Activated CD4-positive, alpha-beta memory T cell treated with anti-CD3 and anti-CD28 coated beads, Interleukin-2, amount 10 ng/mL, durations not matched to agents 7 days and 5 days (primary cell): ENCODE measurements around the gene ZNF74. TPM values are rescaled to one million over a fixed set of nuclear protein-coding genes. Genes with fewer than 3 reads are reported as not detected.
"Not testable (repeated sequence)": the region's sequence is repeated elsewhere in the genome, so short reads cannot be mapped to it uniquely, and the experiment has no call there.

Source experiments
- CTCF ChIA-PET: fragments of 350-600 bp; sonication (Branson Sonifier 250); formaldehyde crosslinking; loops from one replicate; lab custom pipeline; 2021; ENCODE audit warnings: antibody characterized with exemption, inconsistent platforms; lab: Charles Lee
- POLR2A ChIA-PET: fragments of 350-600 bp; sonication (Branson Sonifier 250); formaldehyde crosslinking; loops from one replicate; lab custom pipeline; 2021; ENCODE audit warnings: antibody characterized with exemption; lab: Charles Lee
- DNase-seq: peaks from one replicate; pipeline ENCODE4 v3.0.0-alpha.2; 2020
- H3K27ac Mint-ChIP-seq: one replicate; pipeline ENCODE4 v1.8.0; 2021; ENCODE audit warnings: mild to moderate bottlenecking, mixed read lengths
- H3K27me3 Mint-ChIP-seq: one replicate; pipeline ENCODE4 v1.8.0; 2021; ENCODE audit warnings: mixed read lengths
- H3K36me3 Mint-ChIP-seq: one replicate; pipeline ENCODE4 v1.8.0; 2021; ENCODE audit warnings: low read depth, mixed read lengths
- H3K4me1 Mint-ChIP-seq: one replicate; pipeline ENCODE4 v1.8.0; 2021; ENCODE audit warnings: mixed read lengths
- H3K4me3 Mint-ChIP-seq: one replicate; pipeline ENCODE4 v1.8.0; 2021; ENCODE audit warnings: mild to moderate bottlenecking, mixed read lengths
- H3K9me3 Mint-ChIP-seq: one replicate; pipeline ENCODE4 v1.8.0; 2021; ENCODE audit warnings: mixed read lengths
- total RNA-seq, 2 experiments: library from RNA; stranded (reverse); gene quantifications; one replicate each; pipeline ENCODE4 v1.2.3, GENCODE V29; 2021

The ZNF74 gene
- 1 to 10 TPM; 6.1 to 6.2 TPM for total RNA-seq

- POLR2A ChIA-PET: interaction anchor here (1.0 to 2.8 kb wide), 9 partner anchors 9 to 187 kb away, joined by 3 to 11 read pairs (median 3); partner anchors contain the start of genes DGCR6L and MED15
- Mint-ChIP-seq H3K4me1 (peaks cover 29% of the 10 kb centered on the region), H3K27ac (peak within 1 kb of the TSS; percentile 77), H3K4me3 (peak within 1 kb of the TSS; percentile 81), H3K9me3 (peaks cover 2% of the 10 kb centered on the region), H3K36me3 (no peaks in the 10 kb centered on the region), H3K27me3 (peaks cover 2% of the 10 kb centered on the region)
- CTCF ChIA-PET: interaction anchor here (0.5 to 2.3 kb wide), 4 partner anchors 12 to 95 kb away, joined by 3 to 8 read pairs (median 6); no protein-coding TSS in a partner anchor
- DNase-seq: peak; percentile 89
Observed at GRCh38 chr22:20393705-20394476, at the start of gene ZNF74. Gene ZNF74, plus strand, starts transcription at chr22:20394151. Its CDS starts 478 bp downstream, at chr22:20394629.

GRCh38 chr22:20346553-20346952, 47.4 kb upstream of the ZNF74 start:
- H3K4me1 Mint-ChIP-seq, H3K9me3 Mint-ChIP-seq, H3K27me3 Mint-ChIP-seq, H3K27ac Mint-ChIP-seq, DNase-seq, CTCF ChIA-PET, POLR2A ChIA-PET, H3K36me3 Mint-ChIP-seq, H3K4me3 Mint-ChIP-seq: not testable (repeated sequence)

GRCh38 chr22:20352536-20352935, 41.4 kb upstream of the ZNF74 start:
- H3K27me3 Mint-ChIP-seq, DNase-seq, POLR2A ChIA-PET, H3K27ac Mint-ChIP-seq, H3K36me3 Mint-ChIP-seq, CTCF ChIA-PET, H3K4me1 Mint-ChIP-seq, H3K9me3 Mint-ChIP-seq, H3K4me3 Mint-ChIP-seq: not testable (repeated sequence)

DNA sequence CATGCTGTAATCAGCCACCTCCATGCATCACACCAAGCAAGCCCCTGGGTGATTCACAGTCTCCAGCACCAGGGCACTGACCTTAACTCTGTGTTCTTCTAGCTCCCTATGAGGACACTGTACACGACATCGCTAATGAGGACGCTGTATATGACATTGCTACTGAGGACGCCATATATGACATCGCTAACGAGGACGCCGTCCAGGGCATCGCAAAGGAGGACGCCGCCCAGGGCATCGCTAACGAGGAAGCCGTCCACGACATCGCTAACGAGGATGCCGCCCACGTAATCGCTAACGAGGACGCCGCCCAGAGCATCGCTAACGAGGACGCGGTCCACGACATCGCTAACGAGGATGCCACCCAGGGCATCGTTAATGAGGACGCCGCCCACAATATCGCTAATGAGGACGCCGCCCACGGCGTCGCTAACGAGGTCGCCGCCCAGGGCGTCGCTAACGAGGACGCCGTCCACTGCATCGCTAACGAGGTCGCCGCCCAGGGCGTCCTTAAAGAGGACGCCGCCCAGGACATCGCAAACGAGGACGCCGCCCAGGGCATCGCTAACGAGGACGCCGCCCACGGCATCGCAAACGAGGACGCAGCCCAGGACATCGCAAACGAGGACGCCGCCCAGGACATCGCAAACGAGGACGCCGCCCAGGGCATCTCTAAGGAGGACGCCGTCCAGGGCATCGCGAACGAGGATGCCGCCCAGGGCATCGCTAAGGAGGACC, 39.5 kb upstream of the ZNF74 start:
- Mint-ChIP-seq H3K27me3 (no peaks in the 10 kb centered on the region), H3K9me3 (no peaks in the 10 kb centered on the region), H3K4me3 (no peak overlapping the region), H3K27ac (no peak overlapping the region), H3K36me3 (peaks cover 2% of the 10 kb centered on the region), H3K4me1 (no peaks in the 10 kb centered on the region)
- ChIA-PET CTCF (no interaction called here), POLR2A (no interaction called here)
- DNase-seq: no peak

DNA sequence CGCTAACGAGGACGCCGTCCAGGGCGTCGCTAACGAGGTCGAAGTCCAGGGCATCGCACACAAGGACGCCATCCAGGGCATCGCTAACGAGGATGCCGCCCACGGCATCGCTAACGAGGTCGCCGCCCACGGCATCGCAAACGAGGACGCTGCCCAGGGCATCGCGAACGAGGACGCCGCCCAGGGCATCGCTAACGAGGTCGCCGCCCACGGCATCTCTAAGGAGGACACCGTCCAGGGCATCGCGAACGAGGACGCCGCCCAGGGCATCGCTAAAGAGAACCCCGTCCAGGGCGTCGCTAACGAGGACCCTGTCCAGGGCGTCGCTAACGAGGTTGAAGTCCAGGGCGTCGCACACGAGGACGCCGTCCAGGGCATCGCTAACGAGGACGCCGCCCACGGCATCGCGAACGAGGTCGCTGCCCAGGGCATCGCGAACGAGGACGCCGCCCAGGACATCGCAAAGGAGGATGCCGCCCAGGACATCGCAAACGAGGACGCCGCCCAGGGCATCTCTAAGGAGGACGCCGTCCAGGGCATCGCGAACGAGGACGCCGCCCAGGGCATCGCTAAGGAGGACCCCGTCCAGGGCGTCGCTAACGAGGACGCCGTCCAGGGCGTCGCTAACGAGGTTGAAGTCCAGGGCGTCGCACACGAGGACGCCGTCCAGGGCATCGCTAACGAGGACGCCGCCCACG, 37.9 kb upstream of the ZNF74 start:
- H3K4me1 Mint-ChIP-seq, DNase-seq, H3K9me3 Mint-ChIP-seq, H3K27me3 Mint-ChIP-seq, H3K4me3 Mint-ChIP-seq, H3K36me3 Mint-ChIP-seq, H3K27ac Mint-ChIP-seq, CTCF ChIA-PET, POLR2A ChIA-PET: not testable (repeated sequence)

- H3K36me3 Mint-ChIP-seq, H3K4me1 Mint-ChIP-seq, H3K27me3 Mint-ChIP-seq, CTCF ChIA-PET, POLR2A ChIA-PET, H3K9me3 Mint-ChIP-seq, DNase-seq, H3K27ac Mint-ChIP-seq, H3K4me3 Mint-ChIP-seq: not testable (repeated sequence)
Observed at GRCh38 chr22:20356906-20357305, 37.0 kb upstream of the ZNF74 start.

- H3K4me1 Mint-ChIP-seq, POLR2A ChIA-PET, CTCF ChIA-PET, H3K36me3 Mint-ChIP-seq, H3K4me3 Mint-ChIP-seq, H3K27me3 Mint-ChIP-seq, H3K9me3 Mint-ChIP-seq, DNase-seq, H3K27ac Mint-ChIP-seq: not testable (repeated sequence)
Observed at GRCh38 chr22:20357967-20358366, 36.0 kb upstream of the ZNF74 start.

DNA sequence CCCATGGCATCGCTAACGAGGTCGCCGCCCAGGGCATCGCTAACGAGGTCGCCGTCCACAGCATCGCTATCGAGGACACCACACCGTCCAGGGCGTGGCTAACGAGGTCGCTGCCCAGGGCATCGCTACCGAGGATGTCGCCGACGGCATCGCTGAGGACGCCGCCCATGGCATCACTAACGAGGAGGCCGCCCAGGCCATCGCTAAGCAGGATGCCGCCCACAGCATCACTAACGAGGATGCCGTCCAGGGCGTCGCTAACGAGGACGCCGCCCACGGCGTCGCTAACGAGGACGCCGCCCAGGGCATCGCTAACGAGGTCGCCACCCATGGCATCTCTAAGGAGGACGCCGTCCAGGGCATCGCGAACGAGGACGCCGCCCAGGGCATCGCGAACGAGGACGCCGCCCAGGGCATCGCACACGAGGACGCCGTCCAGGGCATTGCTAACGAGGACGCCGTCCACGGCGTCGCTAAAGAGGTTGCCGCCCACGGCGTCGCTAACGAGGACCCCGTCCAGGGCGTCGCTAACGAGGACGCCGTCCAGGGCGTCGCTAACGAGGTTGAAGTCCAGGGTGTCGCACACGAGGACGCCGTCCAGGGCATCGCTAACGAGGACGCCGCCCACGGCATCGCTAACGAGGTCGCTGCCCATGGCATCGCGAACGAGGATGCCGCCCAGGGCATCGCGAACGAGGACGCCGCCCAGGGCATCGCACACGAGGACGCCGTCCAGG, 35.3 kb upstream of the ZNF74 start:
- H3K4me3 Mint-ChIP-seq, POLR2A ChIA-PET: not testable (repeated sequence)

DNA sequence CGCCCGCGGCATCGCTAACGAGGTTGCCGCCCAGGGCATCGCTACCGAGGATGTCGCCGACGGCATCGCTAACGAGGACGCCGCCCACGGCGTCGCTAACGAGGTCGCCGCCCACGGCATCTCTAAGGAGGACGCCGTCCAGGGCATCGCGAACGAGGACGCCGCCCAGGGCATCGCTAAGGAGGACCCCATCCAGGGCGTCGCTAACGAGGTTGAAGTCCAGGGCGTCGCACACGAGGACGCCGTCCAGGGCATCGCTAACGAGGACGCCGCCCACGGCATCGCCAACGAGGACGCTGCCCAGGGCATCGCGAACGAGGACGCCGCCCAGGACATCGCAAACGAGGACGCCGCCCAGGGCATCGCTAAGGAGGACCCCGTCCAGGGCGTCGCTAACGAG, 33.7 kb upstream of the ZNF74 start:
- H3K4me1 Mint-ChIP-seq, H3K4me3 Mint-ChIP-seq, H3K9me3 Mint-ChIP-seq, CTCF ChIA-PET, POLR2A ChIA-PET, H3K27ac Mint-ChIP-seq, DNase-seq, H3K36me3 Mint-ChIP-seq, H3K27me3 Mint-ChIP-seq: not testable (repeated sequence)

More for the DNA sequence above, 35.3 kb upstream of the ZNF74 start:
- H3K9me3 Mint-ChIP-seq, DNase-seq, CTCF ChIA-PET, H3K36me3 Mint-ChIP-seq, H3K4me1 Mint-ChIP-seq, H3K27me3 Mint-ChIP-seq, H3K27ac Mint-ChIP-seq: not testable (repeated sequence)

DNA sequence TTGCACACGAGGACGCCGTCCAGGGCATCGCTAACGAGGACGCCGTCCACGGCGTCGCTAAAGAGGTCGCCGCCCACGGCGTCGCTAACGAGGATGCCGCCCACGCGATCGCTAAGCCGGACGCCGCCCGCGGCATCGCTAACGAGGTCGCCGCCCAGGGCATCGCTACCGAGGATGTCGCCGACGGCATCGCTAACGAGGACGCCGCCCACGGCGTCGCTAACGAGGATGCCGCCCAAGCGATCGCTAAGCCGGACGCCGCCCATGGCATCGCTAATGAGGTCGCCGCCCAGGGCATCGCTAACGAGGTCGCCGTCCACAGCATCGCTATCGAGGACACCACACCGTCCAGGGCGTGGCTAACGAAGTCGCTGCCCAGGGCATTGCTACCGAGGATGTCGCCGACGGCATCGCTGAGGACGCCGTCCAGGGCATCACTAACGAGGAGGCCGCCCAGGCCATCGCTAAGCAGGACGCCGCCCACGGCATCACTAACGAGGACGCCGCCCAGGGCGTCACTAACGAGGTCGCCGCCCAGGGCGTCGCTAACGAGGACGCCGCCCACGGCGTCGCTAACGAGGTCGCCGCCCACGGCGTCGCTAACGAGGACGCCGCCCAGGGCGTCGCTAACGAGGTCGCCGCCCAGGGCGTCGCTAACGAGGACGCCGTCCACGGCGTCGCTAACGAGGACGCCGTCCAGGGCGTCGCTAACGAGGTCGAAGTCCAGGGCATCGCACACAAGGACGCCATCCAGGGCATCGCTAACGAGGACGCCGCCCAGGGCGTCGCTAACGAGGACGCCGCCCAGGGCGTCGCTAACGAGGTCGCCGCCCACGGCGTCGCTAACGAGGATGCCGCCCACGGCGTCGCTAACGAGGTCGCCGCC, 32.8 kb upstream of the ZNF74 start:
- POLR2A ChIA-PET, H3K4me3 Mint-ChIP-seq, DNase-seq, CTCF ChIA-PET, H3K27me3 Mint-ChIP-seq, H3K27ac Mint-ChIP-seq, H3K9me3 Mint-ChIP-seq, H3K36me3 Mint-ChIP-seq, H3K4me1 Mint-ChIP-seq: not testable (repeated sequence)

- H3K9me3 Mint-ChIP-seq, CTCF ChIA-PET, H3K27ac Mint-ChIP-seq, H3K4me3 Mint-ChIP-seq, H3K36me3 Mint-ChIP-seq, H3K27me3 Mint-ChIP-seq, H3K4me1 Mint-ChIP-seq, POLR2A ChIA-PET, DNase-seq: not testable (repeated sequence)
Observed at GRCh38 chr22:20361752-20362229, 32.2 kb upstream of the ZNF74 start.

DNA sequence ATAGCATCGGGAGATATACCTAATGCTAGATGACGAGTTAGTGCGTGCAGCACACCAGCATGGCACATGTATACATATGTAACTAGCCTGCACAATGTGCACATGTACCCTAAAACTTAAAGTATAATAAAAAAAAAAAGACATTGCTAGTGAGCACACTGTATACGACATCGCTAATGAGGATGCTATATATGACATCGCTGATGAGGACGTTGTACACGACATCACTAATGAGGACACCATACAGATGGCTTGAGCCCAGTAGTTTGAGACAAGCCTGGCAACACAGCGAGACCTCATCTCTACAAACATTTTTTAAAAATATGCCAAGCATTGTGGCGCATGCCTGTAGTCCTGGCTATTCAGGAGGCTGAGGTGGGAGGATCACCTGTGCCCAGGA, 31.5 kb upstream of the ZNF74 start:
- DNase-seq, H3K27ac Mint-ChIP-seq, H3K27me3 Mint-ChIP-seq, H3K4me3 Mint-ChIP-seq, H3K36me3 Mint-ChIP-seq, H3K9me3 Mint-ChIP-seq, H3K4me1 Mint-ChIP-seq, POLR2A ChIA-PET, CTCF ChIA-PET: not testable (repeated sequence)
